Progenitor cell of endocrine pancreas (in vitro differentiated cells): Measurements from ENCODE around the gene ZFP57. TPM values are rescaled to one million over a fixed set of nuclear protein-coding genes. Genes with fewer than 3 reads are reported as not detected.

Experiments used
- DNase-seq: peaks from one replicate; pipeline ENCODE4 v3.0.0; 2021; ENCODE audit warnings: low spot score; ENCODE audit not compliant: unreplicated experiment
- H3K27ac Mint-ChIP-seq: 2 replicates; pipeline ENCODE4 v1.8.0; 2021; ENCODE audit warnings: mild to moderate bottlenecking, moderate library complexity, mixed read lengths
- H3K27me3 Mint-ChIP-seq: 2 replicates; pipeline ENCODE4 v1.8.0; 2021; ENCODE audit warnings: mixed read lengths
- H3K36me3 Mint-ChIP-seq: 2 replicates; pipeline ENCODE4 v1.8.0; 2022; ENCODE audit warnings: mixed read lengths; ENCODE audit not compliant: insufficient read depth
- H3K4me1 Mint-ChIP-seq: 2 replicates; pipeline ENCODE4 v1.8.0; 2021; ENCODE audit warnings: low read depth, mixed read lengths
- H3K4me3 Mint-ChIP-seq: 2 replicates; pipeline ENCODE4 v1.8.0; 2021; ENCODE audit warnings: low read depth, mild to moderate bottlenecking, moderate library complexity, mixed read lengths
- H3K9me3 Mint-ChIP-seq: 2 replicates; pipeline ENCODE4 v1.8.0; 2021; ENCODE audit warnings: low read depth, mixed read lengths
- CTCF ChIP-seq: fragments of 200-600 bp; sonication (generic); IDR thresholded peaks from one replicate; pipeline ENCODE4 v1.5.0; 2021; ENCODE audit warnings: antibody characterized with exemption, mild to moderate bottlenecking; ENCODE audit not compliant: unreplicated experiment
- total RNA-seq: library from RNA; stranded (reverse); gene quantifications from 2 replicates; pipeline ENCODE4 v1.2.1, GENCODE V29; 2021

Gene ZFP57
- total RNA-seq, 1 donor from 2014 or later, result 0.14 TPM

- no peaks in the 10 kb centered on the region for H3K9me3 Mint-ChIP-seq
- no peak overlapping the region for H3K4me3 Mint-ChIP-seq
- peaks cover 11% of the 10 kb centered on the region for H3K4me1 Mint-ChIP-seq
- no peak overlapping the region for H3K27ac Mint-ChIP-seq
- DNase-seq, result no peak
- no peaks in the 10 kb centered on the region for H3K36me3 Mint-ChIP-seq
- no peak for TF ChIP-seq CTCF
- no peaks in the 10 kb centered on the region for H3K27me3 Mint-ChIP-seq
Observed at GRCh38 chr6:29661071-29661470, 19.9 kb downstream of the ZFP57 start.

GRCh38 chr6:29656798-29657197, 24.2 kb downstream of the ZFP57 start, which contains the start of gene MOG:
TSS of gene MOG (plus strand) at chr6:29657092. CDS start at chr6:29657210, 118 bp downstream.
- TF ChIP-seq CTCF, result no peak
- Mint-ChIP-seq H3K27ac (no peak within 1 kb of the TSS), H3K27me3 (peaks cover 3% of the 10 kb centered on the region)

GRCh38 chr6:29656157-29656556, 24.8 kb downstream of the ZFP57 start:
- Mint-ChIP-seq H3K27ac (no peak overlapping the region), H3K9me3 (no peaks in the 10 kb centered on the region)

More at GRCh38 chr6:29656798-29657197, 24.2 kb downstream of the ZFP57 start, which contains the start of gene MOG:
- no peak for DNase-seq
- Mint-ChIP-seq H3K4me1 (peaks cover 3% of the 10 kb centered on the region), H3K4me3 (no peak within 1 kb of the TSS), H3K36me3 (no peaks in the 10 kb centered on the region), H3K9me3 (no peaks in the 10 kb centered on the region)

GRCh38 chr6:29655658-29656057, 25.3 kb downstream of the ZFP57 start:
- Mint-ChIP-seq H3K9me3 (no peaks in the 10 kb centered on the region), H3K27me3 (peaks cover 3% of the 10 kb centered on the region), H3K4me3 (no peak overlapping the region), H3K36me3 (no peaks in the 10 kb centered on the region), H3K4me1 (peaks cover 4% of the 10 kb centered on the region), H3K27ac (no peak overlapping the region)
- TF ChIP-seq CTCF, result no peak
- no peak for DNase-seq

More at GRCh38 chr6:29656157-29656556, 24.8 kb downstream of the ZFP57 start:
- DNase-seq, result no peak
- Mint-ChIP-seq H3K4me3 (no peak overlapping the region), H3K4me1 (peaks cover 4% of the 10 kb centered on the region), H3K36me3 (no peaks in the 10 kb centered on the region), H3K27me3 (peaks cover 3% of the 10 kb centered on the region)
- TF ChIP-seq CTCF, result no peak

GRCh38 chr6:29653452-29654038, 27.4 kb downstream of the ZFP57 start:
- Mint-ChIP-seq H3K4me1 (peaks cover 9% of the 10 kb centered on the region), H3K9me3 (no peaks in the 10 kb centered on the region), H3K4me3 (no peak overlapping the region), H3K27ac (no peak overlapping the region), H3K27me3 (peaks cover 3% of the 10 kb centered on the region), H3K36me3 (no peaks in the 10 kb centered on the region)
- peak; percentile 81 for TF ChIP-seq CTCF
- no peak for DNase-seq
